Osteoblast (primary cell): ENCODE data around the gene SCN2B. TPM values are rescaled to one million over a fixed set of nuclear protein-coding genes. Genes with fewer than 3 reads are reported as not detected.

Experiments used
- DNase-seq: peaks from one replicate; pipeline ENCODE4 v3.0.0; 2011; ENCODE audit warnings: low spot score, mixed read lengths; ENCODE audit not compliant: insufficient read length; ENCODE audit errors: missing footprints
- H2AFZ ChIP-seq: 2 replicates; pipeline ENCODE4 v1.6.0; 2011; ENCODE audit warnings: mild to moderate bottlenecking, low read length
- H3K27ac ChIP-seq: 2 replicates; pipeline ENCODE4 v1.5.1; 2011; ENCODE audit warnings: mild to moderate bottlenecking, low read depth, low read length, moderate library complexity
- H3K27me3 ChIP-seq: 2 replicates; pipeline ENCODE4 v1.6.0; 2012; ENCODE audit warnings: mild to moderate bottlenecking, control low read depth, inconsistent platforms, low read length, moderate library complexity; ENCODE audit not compliant: insufficient read depth
- H3K36me3 ChIP-seq: 2 replicates; pipeline ENCODE4 v1.5.1; 2011; ENCODE audit warnings: mild to moderate bottlenecking, low read length, control low read depth, moderate library complexity; ENCODE audit not compliant: insufficient read depth
- H3K4me1 ChIP-seq: 2 replicates; pipeline ENCODE4 v1.5.1; 2011; ENCODE audit warnings: mild to moderate bottlenecking, low read length, control low read depth, moderate library complexity; ENCODE audit not compliant: insufficient read depth
- H3K4me2 ChIP-seq: 2 replicates; pipeline ENCODE4 v1.6.0; 2011; ENCODE audit warnings: mild to moderate bottlenecking, low read length; ENCODE audit not compliant: insufficient read depth
- H3K4me3 ChIP-seq: fragments of 200-600 bp; sonication (generic); 3 replicates; pipeline ENCODE4 v1.5.1; 2012; ENCODE audit warnings: mild to moderate bottlenecking, low read length, inconsistent platforms; ENCODE audit not compliant: insufficient read depth
- H3K79me2 ChIP-seq: 2 replicates; pipeline ENCODE4 v1.6.0; 2012; ENCODE audit warnings: mild to moderate bottlenecking, low read length, control low read depth, inconsistent platforms; ENCODE audit not compliant: insufficient read depth
- H3K9me3 ChIP-seq: 2 replicates; pipeline ENCODE4 v1.5.1; 2011; ENCODE audit warnings: low read depth, low read length, control low read depth
- H4K20me1 ChIP-seq: 2 replicates; pipeline ENCODE4 v1.6.0; 2012; ENCODE audit warnings: mild to moderate bottlenecking, low read length, control low read depth; ENCODE audit not compliant: insufficient read depth
- CTCF ChIP-seq: IDR thresholded peaks from 2 replicates; pipeline ENCODE4 v1.5.1; 2011; ENCODE audit warnings: mild to moderate bottlenecking, low read depth, low read length, moderate library complexity; ENCODE audit errors: extremely low read depth
- total RNA-seq: library from RNA; depleted of rRNA; stranded (reverse); fragments of >200 nt; gene quantifications from 2 replicates; pipeline ENCODE4 v1.2.3, GENCODE V29; 2012

Gene SCN2B
- total RNA-seq: not detected in 2 replicates

DNA sequence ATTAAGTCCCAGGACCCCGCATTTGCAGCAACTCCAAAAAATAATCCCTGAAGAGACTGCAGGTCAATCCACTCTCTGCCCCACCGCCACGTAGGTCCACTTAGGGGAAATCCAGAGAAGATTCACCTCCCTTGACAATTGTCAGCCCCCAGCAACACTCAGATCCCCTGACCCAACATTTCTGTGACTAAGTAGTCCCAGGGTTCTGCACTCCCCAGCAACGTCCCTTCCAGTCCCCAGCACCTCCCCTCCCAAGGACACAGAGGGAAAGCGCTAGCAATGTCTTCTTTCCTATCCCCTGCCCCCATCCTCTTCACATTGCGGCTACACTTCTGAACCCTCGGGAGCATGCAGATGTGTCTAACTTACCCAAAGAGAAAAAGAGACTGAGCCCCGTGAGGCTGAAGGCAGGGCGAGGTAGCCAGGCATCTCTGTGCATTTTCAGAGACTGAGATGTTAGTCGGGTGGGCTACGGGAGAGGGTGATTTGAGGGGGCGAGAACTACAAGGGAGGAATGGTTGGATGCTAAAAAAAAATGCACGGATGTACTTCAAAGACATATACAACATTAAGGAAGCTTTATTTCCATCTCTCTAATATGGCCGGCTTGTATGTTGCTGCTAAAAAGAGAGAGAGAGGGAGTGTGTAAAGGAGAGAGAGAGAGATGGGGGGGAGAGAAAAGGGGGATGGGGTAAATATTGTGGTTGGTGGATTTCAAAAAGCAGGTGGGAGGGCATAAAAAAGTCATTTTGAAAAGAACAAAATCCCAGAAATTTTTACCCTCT is at the start of gene SCN2B:
Gene SCN2B, minus strand, starts transcription at position 647 of the 785 bp plus-strand sequence. Its CDS starts 208 bp downstream, at position 439.
- no peaks in the 10 kb centered on the region for H3K36me3 ChIP-seq
- H3K4me2 ChIP-seq: no peak within 1 kb of the TSS
- H4K20me1 ChIP-seq: no peaks in the 10 kb centered on the region
- peak; percentile 80 for DNase-seq
- H3K27ac ChIP-seq: no peak within 1 kb of the TSS
- peaks cover 34% of the 10 kb centered on the region for H3K27me3 ChIP-seq
- TF ChIP-seq CTCF: no peak
- H2AFZ ChIP-seq: no peak within 1 kb of the TSS
- no peaks in the 10 kb centered on the region for H3K79me2 ChIP-seq
- no peaks in the 10 kb centered on the region for H3K9me3 ChIP-seq
- no peaks in the 10 kb centered on the region for H3K4me1 ChIP-seq
- H3K4me3 ChIP-seq: no peak within 1 kb of the TSS

GRCh38 chr11:118224511-118225188 is 48.2 kb upstream of the SCN2B start, which contains the start of gene JAML:
Gene JAML (minus strand): TSS chr11:118225011. CDS start chr11:118214866, 10,145 bp downstream.
- no peak for TF ChIP-seq CTCF
- H3K9me3 ChIP-seq: no peaks in the 10 kb centered on the region
- H3K4me2 ChIP-seq: no peak within 1 kb of the TSS
- DNase-seq: no peak
- H3K36me3 ChIP-seq: no peaks in the 10 kb centered on the region
- peaks cover 21% of the 10 kb centered on the region for H3K27me3 ChIP-seq
- H2AFZ ChIP-seq: no peak within 1 kb of the TSS
- no peak within 1 kb of the TSS for H3K27ac ChIP-seq
- H3K4me1 ChIP-seq: no peaks in the 10 kb centered on the region
- no peaks in the 10 kb centered on the region for H3K79me2 ChIP-seq
- no peak within 1 kb of the TSS for H3K4me3 ChIP-seq
- no peaks in the 10 kb centered on the region for H4K20me1 ChIP-seq

DNA sequence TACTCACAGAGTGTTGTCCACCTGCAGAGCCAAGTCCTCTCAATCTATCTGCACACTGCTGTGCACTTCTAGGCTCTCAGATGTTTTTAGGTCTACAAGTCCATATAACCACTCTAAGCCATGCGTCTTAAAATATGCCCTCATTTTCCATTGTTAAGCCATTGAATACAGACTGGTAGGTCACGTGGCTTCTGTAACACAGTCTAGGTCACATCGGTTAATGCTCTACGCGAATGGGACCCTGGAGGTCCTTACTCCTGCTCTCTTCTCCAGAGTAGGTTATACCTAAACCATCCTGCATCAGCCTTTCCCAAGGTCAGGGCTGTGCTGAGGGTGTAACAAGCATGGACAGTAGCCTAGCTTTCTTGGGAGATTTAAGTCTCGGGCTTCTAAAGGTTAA is 47.6 kb upstream of the SCN2B start:
- Histone ChIP-seq H3K4me3 (no peak overlapping the region), H2AFZ (no peak overlapping the region), H4K20me1 (no peaks in the 10 kb centered on the region), H3K4me1 (no peaks in the 10 kb centered on the region), H3K27me3 (peaks cover 21% of the 10 kb centered on the region), H3K36me3 (no peaks in the 10 kb centered on the region), H3K4me2 (no peak overlapping the region), H3K79me2 (no peaks in the 10 kb centered on the region), H3K27ac (no peak overlapping the region), H3K9me3 (no peaks in the 10 kb centered on the region)
- TF ChIP-seq CTCF: no peak
- no peak for DNase-seq

- Histone ChIP-seq H3K4me2 (no peak overlapping the region), H3K4me3 (no peak overlapping the region), H3K9me3 (no peaks in the 10 kb centered on the region), H3K27me3 (peaks cover 21% of the 10 kb centered on the region), H4K20me1 (no peaks in the 10 kb centered on the region), H3K27ac (no peak overlapping the region), H2AFZ (no peak overlapping the region), H3K79me2 (no peaks in the 10 kb centered on the region), H3K36me3 (no peaks in the 10 kb centered on the region), H3K4me1 (no peaks in the 10 kb centered on the region)
- DNase-seq: no peak
- TF ChIP-seq CTCF: no peak
Observed at GRCh38 chr11:118223570-118223969, 47.1 kb upstream of the SCN2B start.
